HCT116 (cell line): ENCODE data around the gene SIX6. TPM values are rescaled to one million over a fixed set of nuclear protein-coding genes. Genes with fewer than 3 reads are reported as not detected.
A peak's percentile ranks its signal among the peaks of the same experiment; 100 is the strongest.

Experiments used
- ATAC-seq: fragments of 200-7000 bp; cut with Tn5 transposase; 2 replicates; pipeline ENCODE4 v1.9.1; 2020; ENCODE audit warnings: mild to moderate bottlenecking, moderate library complexity
- BruUV-seq: library from RNA; stranded (reverse); fragments of 400-500 nt; replicated peaks from 2 replicates; lab custom pipeline; 2021; lab: Mats Ljungman, UMichigan
- CTCF ChIA-PET: fragments of 300-600 bp; sonication (Branson Sonifier 250); formaldehyde crosslinking; loops from one replicate; lab custom pipeline; 2021; ENCODE audit warnings: antibody characterized with exemption; lab: Charles Lee
- POLR2A ChIA-PET: fragments of 300-600, 350-600 bp; sonication (Branson Sonifier 250); formaldehyde crosslinking; loops from one replicate; lab custom pipeline; 2021; ENCODE audit warnings: antibody characterized with exemption; lab: Charles Lee
- RAD21 ChIA-PET, 2 experiments: fragments of 300-600 bp; sonication (Branson Sonifier 250); formaldehyde crosslinking; loops; one replicate each; lab custom pipeline; 2023; ENCODE audit warnings: low total read pairs in 2 of 2; ENCODE audit not compliant: uncharacterized antibody in 2 of 2, unreplicated experiment in 2 of 2, low non-redundant PET in 1 of 2; lab: Charles Lee
- DNase-seq: peaks from one replicate; pipeline ENCODE4 v3.0.0-alpha.2; 2010; ENCODE audit warnings: low read depth, low spot score
- H2AFZ ChIP-seq: fragments of 200-600 bp; shearing (Covaris generic), sonication (generic); 2 replicates; pipeline ENCODE4 v1.6.1; 2017; ENCODE audit warnings: low read depth, mixed run types, mixed read lengths, antibody characterized with exemption, low read length; ENCODE audit not compliant: poor library complexity, severe bottlenecking
- H3K27ac ChIP-seq: 2 replicates; pipeline ENCODE4 v1.5.1; 2012; ENCODE audit warnings: low read depth, low read length
- H3K27me3 ChIP-seq: fragments of 200-600 bp; sonication (generic); 2 replicates; pipeline ENCODE4 v1.6.1; 2016; ENCODE audit warnings: mixed run types, low read length, mixed read lengths; ENCODE audit not compliant: insufficient read depth
- H3K36me3 ChIP-seq, 2 experiments: fragments of 200-500 bp in 1 of 2; fragments of 200-600 bp in 1 of 2; sonication (Bioruptor generic) in 1 of 2; sonication (generic) in 1 of 2; 2 replicates each; pipeline versions ENCODE4 v1.5.1 to v1.6.1; 2014 to 2016; ENCODE audit warnings: low read length in 2 of 2, inconsistent platforms in 1 of 2, mixed read lengths in 1 of 2, mixed run types in 1 of 2; ENCODE audit not compliant: insufficient read depth in 2 of 2, control insufficient read depth in 1 of 2
- H3K4me1 ChIP-seq, 2 experiments: fragments of 200-600 bp in 1 of 2; sonication (generic) in 1 of 2; 2 replicates each; pipeline versions ENCODE4 v1.5.1 to v1.6.1; 2012 to 2017; ENCODE audit warnings: low read length in 2 of 2, inconsistent platforms in 1 of 2, mild to moderate bottlenecking in 1 of 2, mixed read lengths in 1 of 2, mixed run types in 1 of 2, moderate library complexity in 1 of 2; ENCODE audit not compliant: insufficient read depth in 2 of 2, control insufficient read depth in 1 of 2
- H3K4me2 ChIP-seq: fragments of 200-600 bp; sonication (generic); 2 replicates; pipeline ENCODE4 v1.6.1; 2017; ENCODE audit warnings: mixed run types, low read length, mixed read lengths
- H3K4me3 ChIP-seq, 2 experiments: fragments of 200-600 bp in 1 of 2; sonication (generic) in 1 of 2; replicated peaks in 1 of 2; 2 replicates each; pipeline ENCODE4 v1.5.1; 2011 to 2016; ENCODE audit warnings: low read length in 2 of 2, control low read depth in 1 of 2, low read depth in 1 of 2, mild to moderate bottlenecking in 1 of 2, mixed read lengths in 1 of 2, mixed run types in 1 of 2
- H3K79me2 ChIP-seq: fragments of 200-600 bp; sonication (generic); 2 replicates; pipeline ENCODE4 v1.6.1; 2017; ENCODE audit warnings: mild to moderate bottlenecking, mixed run types, low read length, moderate library complexity, mixed read lengths; ENCODE audit not compliant: insufficient read depth
- H3K9ac ChIP-seq: fragments of 200-600 bp; sonication (generic); 2 replicates; pipeline ENCODE4 v1.6.1; 2016; ENCODE audit warnings: low read length, mixed read lengths
- H3K9me2 ChIP-seq: fragments of 200-600 bp; sonication (generic), shearing (Covaris generic); 2 replicates; pipeline ENCODE4 v1.6.1; 2017; ENCODE audit warnings: mixed run types, mild to moderate bottlenecking, moderate library complexity; ENCODE audit not compliant: insufficient read depth
- H3K9me3 ChIP-seq, 2 experiments: fragments of 200-500 bp in 1 of 2; fragments of 200-600 bp in 1 of 2; sonication (Bioruptor generic) in 1 of 2; sonication (generic) in 1 of 2; 2 replicates each; pipeline ENCODE4 v1.6.1; 2014 to 2017; ENCODE audit warnings: low read length in 2 of 2, mixed read lengths in 2 of 2, inconsistent platforms in 1 of 2, low read depth in 1 of 2, mild to moderate bottlenecking in 1 of 2, mixed run types in 1 of 2, moderate library complexity in 1 of 2; ENCODE audit not compliant: control insufficient read depth in 1 of 2, insufficient read depth in 1 of 2
- H4K20me1 ChIP-seq: fragments of 200-600 bp; sonication (generic), shearing (Covaris generic); 2 replicates; pipeline ENCODE4 v1.6.1; 2017; ENCODE audit warnings: mixed run types, mild to moderate bottlenecking, moderate library complexity; ENCODE audit not compliant: insufficient read depth
- CBX3 ChIP-seq: IDR thresholded peaks from 2 replicates; pipeline ENCODE4 v1.6.1; 2012; ENCODE audit warnings: low read depth
- CEBPB ChIP-seq: IDR thresholded peaks from 2 replicates; pipeline ENCODE4 v1.6.1; 2012; ENCODE audit warnings: low read depth
- CTCF ChIP-seq, 3 experiments: fragments of 200-600 bp in 1 of 3; sonication (generic) in 1 of 3; IDR thresholded peaks in 2 of 3; conservative IDR thresholded peaks in 1 of 3; 2 replicates each; pipeline ENCODE4 v1.5.1; 2012 to 2017; ENCODE audit warnings: low read depth in 2 of 3, low read length in 2 of 3, antibody characterized with exemption in 1 of 3, borderline replicate concordance in 1 of 3, control low read depth in 1 of 3, mild to moderate bottlenecking in 1 of 3, mixed read lengths in 1 of 3, mixed run types in 1 of 3, moderate library complexity in 1 of 3; ENCODE audit not compliant: insufficient read depth in 1 of 3
- EZH2 ChIP-seq: fragments of 200-600 bp; sonication (generic); IDR thresholded peaks from 2 replicates; pipeline ENCODE4 v1.6.1; 2017; ENCODE audit warnings: antibody characterized with exemption, mixed run types
- FOSL1 ChIP-seq: IDR thresholded peaks from 2 replicates; pipeline ENCODE4 v1.6.1; 2012; ENCODE audit warnings: low read depth
- RAD21 ChIP-seq: IDR thresholded peaks from 2 replicates; pipeline ENCODE4 v1.6.1; 2012; ENCODE audit warnings: low read depth, mild to moderate bottlenecking
- SRF ChIP-seq: IDR thresholded peaks from 2 replicates; pipeline ENCODE4 v1.6.1; 2012; ENCODE audit warnings: low read depth
- TCF7L2 ChIP-seq: IDR thresholded peaks from 2 replicates; pipeline ENCODE4 v1.7.0; 2011; ENCODE audit warnings: borderline replicate concordance, inconsistent platforms; ENCODE audit not compliant: insufficient read depth, insufficient read length; ENCODE audit errors: extremely low read depth
- ZNF274 ChIP-seq: fragments of 200-500 bp; sonication (Bioruptor generic); IDR thresholded peaks from 2 replicates; pipeline ENCODE4 v1.6.1; 2014; ENCODE audit warnings: mild to moderate bottlenecking, low read depth, low read length, inconsistent platforms
- intact Hi-C: fragments of 100-400 bp; cut with micrococcal nuclease; formaldehyde crosslinking; loops from 2 replicates; pipeline ENCODE4 v1.10.0; 2022
- total RNA-seq: library from RNA; stranded (reverse); gene quantifications from one replicate; pipeline ENCODE4 v1.2.1, GENCODE V29; 2021; ENCODE audit not compliant: unreplicated experiment
- TF ChIP-seq, protein P1 (sequence below): IDR thresholded peaks from 2 replicates; pipeline ENCODE4 v1.6.1; 2012

Gene SIX6
- total RNA-seq, 1 experiment from 2014 or later: not detected

- H3K9ac ChIP-seq: no peak overlapping the region
- no peaks in the 10 kb centered on the region; a peak in 1 of 4 replicates for H3K4me1 ChIP-seq
- H4K20me1 ChIP-seq: no peaks in the 10 kb centered on the region
- CTCF ChIA-PET: interaction anchor here (1.6 to 2.2 kb wide), 2 partner anchors 138 to 157 kb away, joined by 3 to 5 read pairs; no protein-coding TSS in a partner anchor
- no peaks in the 10 kb centered on the region for H3K9me2 ChIP-seq
- H3K4me3 ChIP-seq: no peak overlapping the region
- no TSS peak for BruUV-seq
- H3K9me3 ChIP-seq: no peaks in the 10 kb centered on the region
- no peak for DNase-seq
- RAD21 ChIA-PET: no interaction called here
- no peak overlapping the region for H3K4me2 ChIP-seq
- no peak for ATAC-seq
- intact Hi-C loops: loop anchor here (1.0 to 10.0 kb wide), 2 partner anchors 138 to 303 kb away; no protein-coding TSS in a partner anchor
- no peak overlapping the region for H2AFZ ChIP-seq
- TF ChIP-seq CTCF (IDR thresholded peaks at IDR 0.05 in 2 of 3, conservative IDR thresholded peaks at IDR 0.05 in 1 of 3; ENCODE audit: borderline replicate concordance in 1 of 3, insufficient read depth in 1 of 3, low read depth in 2 of 3, low read length in 2 of 3) (peak in 2 of 3 experiments; percentile 43 to 45; a peak in 3 of 6 replicates), RAD21 (peak; percentile 48), TCF7L2 (no peak)
- no peaks in the 10 kb centered on the region for H3K36me3 ChIP-seq
- no peaks in the 10 kb centered on the region for H3K27me3 ChIP-seq
- POLR2A ChIA-PET: no interaction called here
- H3K79me2 ChIP-seq: no peaks in the 10 kb centered on the region
- H3K27ac ChIP-seq: no peak overlapping the region
Measured at GRCh38 chr14:60488175-60488574, 20.8 kb upstream of the SIX6 start.

DNA sequence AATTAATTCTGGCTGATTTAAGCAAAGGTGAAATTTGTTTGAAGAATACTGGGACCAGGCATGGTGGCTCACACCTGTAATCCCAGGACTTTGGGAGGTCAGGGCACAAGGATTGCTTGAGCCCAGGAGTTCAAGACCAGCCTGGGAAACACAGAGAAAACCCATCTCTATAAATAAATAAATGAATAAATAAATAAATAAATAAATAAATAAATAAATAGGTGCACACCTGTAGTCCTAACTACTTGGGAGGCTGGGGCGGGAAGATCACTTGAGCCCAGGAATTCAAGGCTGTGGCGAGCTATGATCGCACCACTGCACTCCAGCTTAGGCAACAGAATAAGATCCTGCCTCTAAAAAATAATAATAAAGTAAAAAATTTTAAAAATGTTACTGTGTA is 18.7 kb upstream of the SIX6 start:
- Histone ChIP-seq H4K20me1 (no peaks in the 10 kb centered on the region), H3K27ac (no peak overlapping the region), H3K27me3 (no peaks in the 10 kb centered on the region), H3K79me2 (no peaks in the 10 kb centered on the region), H3K4me3 (no peak overlapping the region), H3K9ac (no peak overlapping the region), H2AFZ (no peak overlapping the region), H3K4me1 (no peaks in the 10 kb centered on the region), H3K4me2 (no peak overlapping the region), H3K9me3 (no peaks in the 10 kb centered on the region), H3K36me3 (no peaks in the 10 kb centered on the region), H3K9me2 (no peaks in the 10 kb centered on the region)
- intact Hi-C loops: no loop called here
- DNase-seq (no peak), ATAC-seq (no peak)
- no peak for TF ChIP-seq FOSL1
- TF ChIP-seq, protein P1, sequence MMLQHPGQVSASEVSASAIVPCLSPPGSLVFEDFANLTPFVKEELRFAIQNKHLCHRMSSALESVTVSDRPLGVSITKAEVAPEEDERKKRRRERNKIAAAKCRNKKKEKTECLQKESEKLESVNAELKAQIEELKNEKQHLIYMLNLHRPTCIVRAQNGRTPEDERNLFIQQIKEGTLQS: no peak
- no peak for TF ChIP-seq ZNF274
- no peak for TF ChIP-seq CEBPB
- no peak for TF ChIP-seq EZH2
- no peak for TF ChIP-seq SRF
- TF ChIP-seq CBX3: no peak
- ChIA-PET RAD21 (no interaction called here), CTCF (interaction anchor here (2.2 kb wide), 1 partner anchor 140 kb away, joined by 5 read pairs; no protein-coding TSS in a partner anchor), POLR2A (no interaction called here)
- no TSS peak for BruUV-seq
